ENCODE results near the gene GKN2.

Gene GKN2

DNA sequence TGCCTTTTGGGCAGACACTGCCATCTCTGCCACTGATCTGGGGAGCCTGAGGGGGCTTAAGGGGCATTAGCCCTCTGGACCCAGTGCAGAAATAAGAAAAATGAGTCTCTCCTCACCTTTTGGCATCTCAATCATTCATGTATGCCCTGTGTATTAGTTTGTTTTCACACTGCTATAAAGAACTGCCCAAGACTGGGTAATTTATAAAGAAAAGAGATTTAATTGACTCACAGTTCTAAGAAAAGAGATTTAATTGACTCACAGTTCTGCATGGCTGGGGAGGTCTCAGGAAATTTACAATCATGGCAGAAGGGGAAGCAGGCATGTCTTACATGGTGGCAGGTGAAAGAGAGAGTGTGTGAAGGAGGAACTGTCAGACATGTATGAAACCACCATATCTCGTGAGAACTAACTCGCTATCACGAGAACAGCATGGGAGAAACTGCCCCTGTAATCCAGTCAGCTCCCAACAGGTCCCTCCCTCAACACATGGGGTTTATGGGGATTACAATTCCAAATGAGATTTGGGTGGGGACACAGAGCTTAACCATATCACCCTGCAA lies 21.5 kb downstream of the GKN2 start:
- H3K36me3 ChIP-seq (ENCODE audit: control insufficient read depth in 2 of 2, insufficient read depth in 2 of 2, low read length in 2 of 2), result no peaks in the 10 kb centered on the region
- H3K27ac ChIP-seq (ENCODE audit: low read depth in 2 of 2, low read length in 2 of 2), result no peak overlapping the region
- H3K4me1 ChIP-seq (ENCODE audit: control insufficient read depth in 2 of 2, insufficient read depth in 2 of 2, low read length in 2 of 2), result no peaks in the 10 kb centered on the region
- no peak overlapping the region for H3K4me3 ChIP-seq (ENCODE audit: low read length in 2 of 2)
- no peak overlapping the region for H3K9ac ChIP-seq (ENCODE audit: low read depth in 1 of 2, low read length in 2 of 2)
- H3K9me3 ChIP-seq (ENCODE audit: control insufficient read depth in 2 of 2, low read length in 2 of 2), result no peaks in the 10 kb centered on the region
- H3K27me3 ChIP-seq (ENCODE audit: control insufficient read depth in 2 of 2, insufficient read depth in 2 of 2, low read length in 2 of 2), result peaks cover 0 to 1% of the 10 kb centered on the region in 2 donors

DNA sequence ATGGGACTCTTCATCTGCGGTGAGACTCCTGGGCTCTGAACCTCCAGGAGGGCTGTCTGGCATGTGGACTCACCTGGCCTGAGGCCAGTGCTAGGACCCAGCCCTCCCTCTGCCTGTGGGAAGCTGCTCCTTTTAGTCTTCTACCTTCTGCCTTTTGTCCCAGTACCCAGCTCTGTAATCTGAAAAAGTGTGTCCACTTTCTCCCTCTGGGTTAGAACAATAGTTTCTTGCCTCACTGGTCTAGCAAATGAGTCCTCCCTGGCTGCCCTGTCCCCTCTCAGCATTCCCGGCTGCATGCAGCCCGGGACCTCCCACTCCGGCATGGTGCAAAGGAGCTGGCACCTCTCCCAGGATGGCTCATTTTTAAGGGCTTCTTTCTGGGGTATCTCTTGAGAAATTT lies 25.9 kb downstream of the GKN2 start:
- Histone ChIP-seq H3K4me3 (ENCODE audit: low read length in 2 of 2) (no peak overlapping the region), H3K27ac (ENCODE audit: low read depth in 2 of 2, low read length in 2 of 2) (no peak overlapping the region), H3K4me1 (ENCODE audit: control insufficient read depth in 2 of 2, insufficient read depth in 2 of 2, low read length in 2 of 2) (no peaks in the 10 kb centered on the region), H3K27me3 (ENCODE audit: control insufficient read depth in 2 of 2, insufficient read depth in 2 of 2, low read length in 2 of 2) (no peaks in the 10 kb centered on the region), H3K36me3 (ENCODE audit: control insufficient read depth in 2 of 2, insufficient read depth in 2 of 2, low read length in 2 of 2) (no peaks in the 10 kb centered on the region), H3K9ac (ENCODE audit: low read depth in 1 of 2, low read length in 2 of 2) (no peak overlapping the region), H3K9me3 (ENCODE audit: control insufficient read depth in 2 of 2, low read length in 2 of 2) (no peaks in the 10 kb centered on the region)

DNA sequence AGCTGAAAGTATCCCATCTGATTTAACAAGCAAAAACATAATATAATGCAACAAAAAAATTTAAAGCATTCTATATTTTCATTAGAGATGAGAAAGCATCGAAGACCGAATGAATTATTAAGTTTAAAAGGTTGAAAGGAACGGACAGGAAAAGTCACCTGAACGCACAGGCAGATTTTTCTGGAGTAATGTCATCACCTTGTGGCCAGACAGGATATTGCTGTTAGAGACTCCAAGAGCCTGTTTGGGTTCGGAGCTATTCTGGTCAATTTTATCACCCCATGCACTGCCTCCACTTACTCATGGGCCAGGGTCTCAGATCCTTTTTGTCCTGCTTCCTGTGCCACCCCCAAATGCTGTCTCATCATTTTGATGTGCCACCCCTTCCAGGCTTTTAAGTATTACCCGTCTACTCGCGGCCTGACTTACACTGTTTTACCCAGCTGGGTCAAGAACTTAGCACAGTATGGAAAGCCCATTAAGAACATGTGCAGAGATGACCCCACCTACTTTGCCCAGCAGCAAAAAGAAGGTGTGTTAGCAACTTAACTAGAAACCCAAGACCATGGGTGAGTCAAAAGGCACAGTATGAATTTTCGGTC lies 27.3 kb downstream of the GKN2 start:
- H3K36me3 ChIP-seq (ENCODE audit: control insufficient read depth in 2 of 2, insufficient read depth in 2 of 2, low read length in 2 of 2), result no peaks in the 10 kb centered on the region
- H3K9me3 ChIP-seq (ENCODE audit: control insufficient read depth in 2 of 2, low read length in 2 of 2), result no peaks in the 10 kb centered on the region
- no peak overlapping the region for H3K27ac ChIP-seq (ENCODE audit: low read depth in 2 of 2, low read length in 2 of 2)
- no peak overlapping the region for H3K4me3 ChIP-seq (ENCODE audit: low read length in 2 of 2)
- H3K9ac ChIP-seq (ENCODE audit: low read depth in 1 of 2, low read length in 2 of 2), result no peak overlapping the region
- H3K4me1 ChIP-seq (ENCODE audit: control insufficient read depth in 2 of 2, insufficient read depth in 2 of 2, low read length in 2 of 2), result no peaks in the 10 kb centered on the region
- H3K27me3 ChIP-seq (ENCODE audit: control insufficient read depth in 2 of 2, insufficient read depth in 2 of 2, low read length in 2 of 2), result no peaks in the 10 kb centered on the region

DNA sequence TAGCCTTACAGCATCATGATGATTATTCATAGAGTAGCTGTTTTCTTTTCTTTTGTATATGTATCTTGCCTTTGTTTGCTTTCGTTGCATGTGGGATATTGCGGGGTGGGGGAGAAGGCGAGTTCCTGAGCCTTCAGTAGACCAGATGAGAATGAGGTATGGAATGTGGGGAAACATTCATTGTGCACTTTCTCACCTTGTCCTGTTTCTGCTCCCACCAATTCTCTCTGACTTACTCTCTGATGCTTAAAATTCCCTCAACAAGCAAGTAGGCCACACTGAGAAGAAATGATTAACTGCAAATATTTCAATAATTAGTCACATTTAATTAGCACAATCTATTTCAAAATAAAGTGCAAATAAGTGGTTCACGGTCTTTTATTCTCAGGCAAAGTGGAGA lies 31.0 kb downstream of the GKN2 start:
- H3K36me3 ChIP-seq (ENCODE audit: control insufficient read depth in 2 of 2, insufficient read depth in 2 of 2, low read length in 2 of 2), result no peaks in the 10 kb centered on the region
- no peak overlapping the region for H3K9ac ChIP-seq (ENCODE audit: low read depth in 1 of 2, low read length in 2 of 2)
- H3K9me3 ChIP-seq (ENCODE audit: control insufficient read depth in 2 of 2, low read length in 2 of 2), result no peaks in the 10 kb centered on the region
- no peak overlapping the region for H3K27ac ChIP-seq (ENCODE audit: low read depth in 2 of 2, low read length in 2 of 2)
- no peaks in the 10 kb centered on the region for H3K27me3 ChIP-seq (ENCODE audit: control insufficient read depth in 2 of 2, insufficient read depth in 2 of 2, low read length in 2 of 2)
- no peak overlapping the region for H3K4me3 ChIP-seq (ENCODE audit: low read length in 2 of 2)
- no peaks in the 10 kb centered on the region for H3K4me1 ChIP-seq (ENCODE audit: control insufficient read depth in 2 of 2, insufficient read depth in 2 of 2, low read length in 2 of 2)

DNA sequence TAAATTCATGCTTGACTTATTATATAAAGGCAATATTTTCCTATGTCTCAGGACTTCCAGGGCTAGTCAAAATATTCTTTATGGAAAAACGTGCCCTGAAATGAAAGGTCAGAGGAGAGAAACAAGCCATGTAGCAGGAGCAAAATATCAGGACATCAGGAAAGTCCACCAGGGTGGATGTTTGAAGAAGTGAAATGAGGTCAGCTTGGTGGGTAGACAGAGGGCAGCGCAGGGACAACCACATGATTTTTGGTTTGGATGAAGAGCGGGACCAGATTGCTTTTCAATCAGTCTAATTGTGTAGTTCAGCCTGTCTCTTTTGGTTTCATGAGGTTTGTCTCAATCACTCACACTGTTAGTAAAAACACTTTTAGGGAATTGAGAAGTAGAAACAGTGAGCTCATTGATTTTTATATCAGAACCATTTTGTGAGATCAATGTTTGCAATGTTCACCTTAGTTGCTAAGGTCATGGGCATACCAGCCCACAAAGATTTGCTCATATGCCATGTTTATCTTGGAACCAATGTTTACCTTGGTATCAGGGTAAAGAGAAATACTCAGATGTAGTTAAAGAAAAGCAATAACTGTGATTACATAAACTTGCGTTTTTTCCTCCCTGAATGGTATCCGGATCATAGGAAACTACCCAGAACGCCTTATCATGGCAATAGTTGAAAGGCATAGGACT lies 32.1 kb downstream of the GKN2 start:
- Histone ChIP-seq H3K36me3 (ENCODE audit: control insufficient read depth in 2 of 2, insufficient read depth in 2 of 2, low read length in 2 of 2) (no peaks in the 10 kb centered on the region), H3K4me3 (ENCODE audit: low read length in 2 of 2) (no peak overlapping the region), H3K27me3 (ENCODE audit: control insufficient read depth in 2 of 2, insufficient read depth in 2 of 2, low read length in 2 of 2) (no peaks in the 10 kb centered on the region), H3K9ac (ENCODE audit: low read depth in 1 of 2, low read length in 2 of 2) (no peak overlapping the region), H3K9me3 (ENCODE audit: control insufficient read depth in 2 of 2, low read length in 2 of 2) (no peaks in the 10 kb centered on the region), H3K27ac (ENCODE audit: low read depth in 2 of 2, low read length in 2 of 2) (no peak overlapping the region), H3K4me1 (ENCODE audit: control insufficient read depth in 2 of 2, insufficient read depth in 2 of 2, low read length in 2 of 2) (no peaks in the 10 kb centered on the region)

DNA sequence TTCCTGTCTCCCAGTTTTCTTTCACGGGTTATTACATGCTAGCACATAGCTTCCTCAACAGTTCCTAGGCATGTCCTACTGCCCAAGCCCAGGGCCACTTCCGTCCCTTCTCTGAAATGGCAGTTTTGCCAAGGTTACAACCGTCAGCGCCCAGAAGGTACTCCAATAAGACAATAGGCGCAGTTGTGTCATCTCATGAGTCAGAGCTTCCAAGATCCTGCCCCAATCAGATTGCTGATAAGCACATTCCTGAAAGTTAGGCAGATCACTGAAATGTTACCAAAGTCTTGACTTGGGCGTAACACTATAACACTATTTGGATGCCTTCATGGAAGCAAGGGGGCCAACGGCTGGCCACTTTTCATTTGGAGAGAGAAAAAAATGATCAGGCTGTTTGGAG lies 34.2 kb downstream of the GKN2 start:
- Histone ChIP-seq H3K36me3 (ENCODE audit: control insufficient read depth in 2 of 2, insufficient read depth in 2 of 2, low read length in 2 of 2) (no peaks in the 10 kb centered on the region), H3K27me3 (ENCODE audit: control insufficient read depth in 2 of 2, insufficient read depth in 2 of 2, low read length in 2 of 2) (no peaks in the 10 kb centered on the region), H3K4me1 (ENCODE audit: control insufficient read depth in 2 of 2, insufficient read depth in 2 of 2, low read length in 2 of 2) (no peaks in the 10 kb centered on the region), H3K9ac (ENCODE audit: low read depth in 1 of 2, low read length in 2 of 2) (no peak overlapping the region), H3K9me3 (ENCODE audit: control insufficient read depth in 2 of 2, low read length in 2 of 2) (no peaks in the 10 kb centered on the region), H3K27ac (ENCODE audit: low read depth in 2 of 2, low read length in 2 of 2) (no peak overlapping the region), H3K4me3 (ENCODE audit: low read length in 2 of 2) (no peak overlapping the region)

DNA sequence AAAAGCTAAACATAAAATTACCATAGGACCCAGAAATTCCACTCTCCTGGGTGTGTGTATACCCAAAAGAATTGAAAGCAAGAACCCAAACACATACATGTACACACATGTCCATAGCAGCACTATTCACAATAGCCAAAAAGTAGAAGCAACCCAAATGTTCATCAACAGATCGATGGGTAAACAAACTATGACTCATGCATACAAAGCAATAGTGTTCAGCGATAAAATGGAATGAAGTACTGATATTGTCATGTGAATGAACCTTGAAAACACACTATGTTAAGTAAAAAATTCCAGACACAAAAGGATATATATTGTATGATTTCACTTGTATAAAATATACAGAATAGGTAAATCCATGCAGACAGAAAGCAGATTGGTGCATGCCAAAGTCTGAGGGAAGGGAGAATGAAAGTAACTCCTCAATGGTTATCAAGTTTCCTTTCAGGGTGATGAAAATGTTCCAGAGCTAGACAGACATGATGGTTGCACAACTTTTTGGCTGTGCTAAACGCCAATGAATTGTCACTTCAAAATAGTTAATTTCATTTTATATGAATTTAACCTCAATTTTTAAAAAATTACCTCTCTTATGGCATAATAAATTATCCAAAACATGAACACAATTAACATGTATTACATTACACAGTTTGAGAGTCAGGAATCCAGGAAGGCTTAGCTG lies 35.5 kb downstream of the GKN2 start:
- Histone ChIP-seq H3K9me3 (ENCODE audit: control insufficient read depth in 2 of 2, low read length in 2 of 2) (no peaks in the 10 kb centered on the region), H3K9ac (ENCODE audit: low read depth in 1 of 2, low read length in 2 of 2) (no peak overlapping the region), H3K27ac (ENCODE audit: low read depth in 2 of 2, low read length in 2 of 2) (no peak overlapping the region), H3K27me3 (ENCODE audit: control insufficient read depth in 2 of 2, insufficient read depth in 2 of 2, low read length in 2 of 2) (no peaks in the 10 kb centered on the region), H3K36me3 (ENCODE audit: control insufficient read depth in 2 of 2, insufficient read depth in 2 of 2, low read length in 2 of 2) (no peaks in the 10 kb centered on the region), H3K4me1 (ENCODE audit: control insufficient read depth in 2 of 2, insufficient read depth in 2 of 2, low read length in 2 of 2) (no peaks in the 10 kb centered on the region), H3K4me3 (ENCODE audit: low read length in 2 of 2) (no peak overlapping the region)

DNA sequence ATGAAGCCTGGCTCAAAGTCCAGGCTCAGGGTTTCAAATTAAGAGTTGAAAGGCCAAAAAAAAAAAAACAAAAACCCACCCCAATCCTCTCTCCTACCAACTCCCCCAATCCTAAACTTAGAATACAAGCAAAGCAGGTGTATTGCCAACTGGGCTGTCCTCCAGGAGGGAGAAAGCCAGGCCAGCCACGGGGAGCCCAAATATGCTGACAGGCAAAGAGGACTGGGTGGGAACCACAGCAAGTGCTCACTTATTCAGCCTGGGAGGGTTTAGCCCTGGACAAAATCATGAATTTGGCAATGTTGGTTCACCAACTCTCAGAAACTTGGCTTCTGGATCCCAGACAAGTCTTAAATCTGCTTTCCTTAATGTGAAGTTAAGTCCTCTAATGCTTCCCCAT lies 36.5 kb downstream of the GKN2 start:
- Histone ChIP-seq H3K9ac (ENCODE audit: low read depth in 1 of 2, low read length in 2 of 2) (no peak overlapping the region), H3K27ac (ENCODE audit: low read depth in 2 of 2, low read length in 2 of 2) (no peak overlapping the region), H3K9me3 (ENCODE audit: control insufficient read depth in 2 of 2, low read length in 2 of 2) (no peaks in the 10 kb centered on the region), H3K4me3 (ENCODE audit: low read length in 2 of 2) (no peak overlapping the region), H3K27me3 (ENCODE audit: control insufficient read depth in 2 of 2, insufficient read depth in 2 of 2, low read length in 2 of 2) (no peaks in the 10 kb centered on the region), H3K4me1 (ENCODE audit: control insufficient read depth in 2 of 2, insufficient read depth in 2 of 2, low read length in 2 of 2) (no peaks in the 10 kb centered on the region), H3K36me3 (ENCODE audit: control insufficient read depth in 2 of 2, insufficient read depth in 2 of 2, low read length in 2 of 2) (no peaks in the 10 kb centered on the region)

DNA sequence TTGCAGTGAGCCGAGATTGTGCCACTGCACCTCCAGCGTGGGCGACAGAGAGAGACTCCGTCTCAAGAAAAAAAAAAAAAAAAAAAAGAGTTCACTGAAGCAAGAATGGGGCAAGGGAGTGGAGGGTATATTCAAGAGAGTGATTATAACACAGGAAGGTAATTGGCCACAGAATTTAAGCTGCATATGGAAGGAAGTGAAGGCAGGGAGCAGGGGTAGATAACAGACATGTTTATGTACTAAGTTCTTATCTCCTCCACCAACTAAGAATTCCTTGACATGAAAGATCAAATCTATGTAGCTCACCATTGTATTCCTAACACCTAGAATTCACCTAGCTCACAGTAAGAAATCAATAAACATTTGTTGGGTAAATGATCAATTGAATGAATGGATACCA lies 37.3 kb downstream of the GKN2 start:
- no peak overlapping the region for H3K27ac ChIP-seq (ENCODE audit: low read depth in 2 of 2, low read length in 2 of 2)
- H3K4me1 ChIP-seq (ENCODE audit: control insufficient read depth in 2 of 2, insufficient read depth in 2 of 2, low read length in 2 of 2), result no peaks in the 10 kb centered on the region
- H3K36me3 ChIP-seq (ENCODE audit: control insufficient read depth in 2 of 2, insufficient read depth in 2 of 2, low read length in 2 of 2), result no peaks in the 10 kb centered on the region
- no peak overlapping the region for H3K9ac ChIP-seq (ENCODE audit: low read depth in 1 of 2, low read length in 2 of 2)
- no peak overlapping the region for H3K4me3 ChIP-seq (ENCODE audit: low read length in 2 of 2)
- no peaks in the 10 kb centered on the region for H3K9me3 ChIP-seq (ENCODE audit: control insufficient read depth in 2 of 2, low read length in 2 of 2)
- no peaks in the 10 kb centered on the region for H3K27me3 ChIP-seq (ENCODE audit: control insufficient read depth in 2 of 2, insufficient read depth in 2 of 2, low read length in 2 of 2)

DNA sequence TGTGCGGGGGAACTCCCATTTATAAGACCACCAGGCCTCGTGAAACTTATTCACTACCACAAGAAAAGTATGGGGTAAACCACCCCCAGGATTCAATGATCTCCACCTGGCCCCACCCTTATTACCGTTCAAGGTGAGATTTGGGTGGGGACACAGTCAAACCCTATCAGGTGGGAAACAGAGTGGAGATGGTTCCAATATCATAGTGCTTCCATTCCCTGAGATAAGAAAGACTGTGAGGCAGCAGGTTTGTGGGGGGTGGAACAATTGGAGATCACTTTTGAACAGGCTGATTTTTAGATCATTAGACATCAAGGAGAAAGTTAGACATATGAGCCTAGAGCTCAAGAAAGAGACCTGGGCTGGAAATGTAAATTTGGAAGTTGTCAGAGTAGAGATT lies 39.3 kb downstream of the GKN2 start:
- Histone ChIP-seq H3K9ac (ENCODE audit: low read depth in 1 of 2, low read length in 2 of 2) (no peak overlapping the region), H3K27ac (ENCODE audit: low read depth in 2 of 2, low read length in 2 of 2) (no peak overlapping the region), H3K36me3 (ENCODE audit: control insufficient read depth in 2 of 2, insufficient read depth in 2 of 2, low read length in 2 of 2) (no peaks in the 10 kb centered on the region), H3K4me1 (ENCODE audit: control insufficient read depth in 2 of 2, insufficient read depth in 2 of 2, low read length in 2 of 2) (peaks cover 6% of the 10 kb centered on the region in 2 donors), H3K4me3 (ENCODE audit: low read length in 2 of 2) (no peak overlapping the region), H3K9me3 (ENCODE audit: control insufficient read depth in 2 of 2, low read length in 2 of 2) (no peaks in the 10 kb centered on the region), H3K27me3 (ENCODE audit: control insufficient read depth in 2 of 2, insufficient read depth in 2 of 2, low read length in 2 of 2) (no peaks in the 10 kb centered on the region)

Data from mucosa of rectum (tissue), 2 donors.